Suppressor macrophage treated with lipopolysaccharide for 4 hours (primary cell): ENCODE measurements around the gene MARS2.
"Not testable (repeated sequence)": the region's sequence is repeated elsewhere in the genome, so short reads cannot be mapped to it uniquely, and the experiment has no call there.

Experiments
- DNase-seq: peaks from one replicate; pipeline ENCODE4 v3.0.0-alpha.2; 2020

Gene MARS2

DNA sequence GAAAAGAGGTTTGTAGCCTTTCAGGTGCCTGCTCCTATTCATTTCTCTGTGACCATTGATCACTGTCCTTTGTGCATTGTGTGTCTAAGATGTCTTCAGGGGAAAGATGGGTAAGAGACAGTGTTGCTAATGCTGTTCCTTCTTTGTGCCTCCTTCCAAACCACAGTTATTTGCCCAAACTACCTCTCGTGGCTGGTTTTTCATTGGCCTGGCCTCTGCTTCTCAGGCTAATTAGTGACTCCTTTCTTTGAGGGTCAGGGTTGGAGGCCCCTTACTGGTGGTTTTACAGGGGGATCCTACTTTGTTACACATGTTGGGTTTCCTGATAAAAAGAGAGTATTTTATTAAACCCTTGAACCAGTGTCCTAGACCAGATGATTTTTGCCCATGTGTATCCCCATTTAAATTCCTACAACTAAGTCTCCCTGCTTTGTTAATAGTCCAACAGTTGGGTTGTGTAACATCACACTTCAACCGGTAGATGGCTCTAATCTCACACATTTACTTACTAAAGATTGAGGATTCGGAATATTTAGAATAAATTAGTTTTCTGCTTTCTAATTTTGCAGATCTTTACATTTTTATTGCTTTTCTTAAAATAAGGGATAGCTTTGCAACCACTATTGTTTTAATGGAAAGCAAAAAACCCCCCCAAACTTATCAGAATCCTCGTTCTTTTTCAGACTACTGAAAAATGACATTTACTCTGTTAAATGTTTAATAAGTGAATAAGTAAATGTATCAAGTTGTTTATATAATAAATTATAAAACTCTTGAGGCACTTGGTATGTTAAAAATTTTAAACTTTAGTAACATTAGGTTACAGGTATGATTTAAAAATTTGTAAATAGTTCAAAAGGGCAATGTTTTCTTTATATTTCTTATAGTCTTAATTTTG, 2.4 kb downstream of the MARS2 start:
- peak; percentile 66 for DNase-seq

DNA sequence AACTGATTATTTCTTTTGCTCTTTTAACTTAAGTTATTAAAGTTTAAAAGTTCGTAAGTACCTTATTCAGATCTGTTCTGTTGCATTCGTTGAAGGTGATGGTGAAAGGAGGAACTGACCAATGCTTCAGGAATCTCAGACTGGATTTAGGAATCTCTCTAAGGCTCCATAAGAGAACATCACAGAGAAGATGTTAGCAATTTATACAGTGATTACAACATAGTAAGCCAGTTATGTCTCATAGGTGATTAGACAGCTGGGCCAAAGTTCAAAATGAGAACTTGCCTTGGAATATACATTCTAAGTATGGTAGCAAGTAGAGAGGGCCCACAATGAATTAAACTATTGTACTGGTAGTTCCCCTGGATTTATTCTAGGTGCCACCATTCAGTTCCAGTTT, 3.2 kb downstream of the MARS2 start:
- no peak for DNase-seq

DNA sequence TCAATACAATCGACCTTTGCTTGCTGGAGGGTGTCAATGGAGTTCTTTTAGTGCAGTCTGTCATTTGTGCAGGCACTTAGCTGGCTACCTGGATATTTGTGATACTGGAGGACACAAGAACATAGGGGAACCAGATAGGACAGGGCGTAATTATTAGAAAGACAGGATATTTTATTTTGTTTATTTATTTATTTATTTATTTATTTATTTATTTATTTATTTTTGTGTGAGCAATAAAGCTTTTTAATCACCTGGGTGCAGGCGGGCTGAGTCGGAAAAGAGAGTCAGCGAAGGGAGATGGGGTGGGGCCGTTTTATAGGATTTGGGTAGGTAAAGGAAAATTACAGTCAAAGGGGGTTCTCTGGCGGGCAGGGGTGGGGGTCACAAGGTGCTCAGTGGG, 4.0 kb downstream of the MARS2 start:
- not testable (repeated sequence) for DNase-seq

DNA sequence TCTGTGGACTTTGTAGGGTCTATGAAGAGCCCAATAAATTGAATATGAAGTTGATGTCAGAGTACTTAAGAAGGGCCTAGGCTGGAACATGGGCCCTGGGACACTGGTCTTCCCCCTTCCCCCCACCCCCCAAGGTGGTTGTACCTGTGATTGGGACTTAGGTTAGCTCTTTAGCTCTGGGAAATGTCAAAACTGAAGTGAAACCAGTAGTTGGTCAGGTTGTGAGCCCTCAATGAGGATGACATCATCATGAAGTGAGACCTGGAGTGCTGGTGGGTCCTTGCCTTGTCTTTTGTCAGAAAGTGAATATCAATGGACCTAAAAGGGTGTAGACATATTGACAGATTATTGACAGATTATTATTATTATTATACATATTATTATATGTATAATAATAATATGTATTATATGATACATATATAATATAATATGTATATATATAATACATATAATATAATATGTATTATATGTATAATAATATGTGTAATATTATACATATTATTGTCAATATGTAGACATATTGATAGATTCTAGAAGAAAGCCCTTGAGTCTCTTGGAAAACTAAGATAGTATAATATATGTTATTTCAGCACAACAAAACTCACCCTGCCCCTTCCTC, 5.4 kb downstream of the MARS2 start:
- no peak for DNase-seq

DNA sequence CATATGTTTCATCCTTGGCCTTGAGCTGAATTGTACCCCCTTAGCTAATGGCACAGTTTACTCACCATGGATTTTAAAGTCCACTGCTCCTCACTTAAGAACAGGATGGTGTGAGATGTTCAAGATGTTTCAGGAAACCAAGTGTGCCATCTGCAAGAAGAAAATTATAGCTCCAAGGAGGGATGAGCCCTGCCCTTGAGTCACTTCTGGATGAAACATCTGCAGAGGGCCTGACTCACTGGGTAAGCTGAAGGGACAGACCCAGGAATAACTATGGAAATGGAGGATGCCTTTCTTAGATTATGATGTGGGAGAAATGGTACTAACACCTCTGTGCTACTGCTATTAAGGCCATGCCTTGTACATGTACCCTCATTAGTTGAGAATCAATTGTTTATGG, 6.4 kb downstream of the MARS2 start:
- no peak for DNase-seq

DNA sequence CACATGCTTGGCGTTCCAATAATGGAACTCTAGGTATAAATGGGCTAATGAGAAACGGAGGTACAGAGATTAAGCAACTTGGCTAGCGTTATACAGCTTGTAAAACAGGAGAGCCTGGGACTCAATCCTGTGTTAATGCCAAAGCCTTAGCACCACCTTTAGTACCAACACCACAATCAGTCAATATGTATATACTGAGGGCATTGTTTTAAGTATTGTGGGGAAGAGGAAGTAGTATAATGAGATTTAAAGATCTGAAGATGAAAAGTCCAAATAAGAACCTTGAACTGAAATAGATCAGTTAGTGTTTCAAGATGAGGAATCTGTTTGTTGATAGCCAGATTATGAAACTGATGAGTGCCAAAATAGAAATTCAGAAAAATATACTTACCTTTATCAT, 8.1 kb downstream of the MARS2 start:
- no peak for DNase-seq

DNA sequence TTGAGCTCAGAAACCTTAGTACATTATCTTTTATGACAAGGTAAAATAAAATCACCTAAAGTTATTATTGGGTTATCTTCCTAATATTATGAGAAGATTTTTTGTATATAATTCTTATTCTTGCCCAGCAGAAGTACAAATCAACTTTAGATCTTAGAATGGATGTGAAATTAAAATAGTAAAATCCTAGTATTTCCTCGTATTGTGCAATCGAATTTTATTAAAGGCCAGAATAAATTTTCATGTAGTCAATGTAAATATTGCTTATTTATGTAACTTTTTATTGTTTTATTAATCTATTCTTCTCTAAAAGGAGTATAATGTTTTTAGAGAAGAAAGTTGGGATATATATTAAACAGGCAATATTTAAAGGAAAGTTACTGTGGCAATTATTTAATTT, 12.7 kb downstream of the MARS2 start:
- DNase-seq, result no peak

DNA sequence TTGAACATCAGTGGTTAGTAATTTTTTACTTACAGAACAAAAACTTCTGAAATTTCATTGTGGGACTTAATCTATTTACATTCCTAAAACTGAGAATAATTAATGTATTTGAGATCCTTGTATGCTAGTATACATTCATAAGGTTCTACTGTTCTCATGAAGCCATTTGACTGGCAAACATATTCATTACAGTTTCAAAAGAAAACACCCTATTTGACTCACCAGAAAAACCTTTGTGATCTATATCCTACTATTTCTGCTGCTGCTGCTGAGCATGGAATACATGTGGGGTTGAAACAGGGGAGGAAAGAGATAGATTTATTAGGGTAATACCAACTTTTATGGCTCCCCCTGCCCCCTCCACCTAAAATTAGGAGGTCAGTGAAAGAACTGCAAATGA, 21.8 kb downstream of the MARS2 start:
- no peak for DNase-seq

DNA sequence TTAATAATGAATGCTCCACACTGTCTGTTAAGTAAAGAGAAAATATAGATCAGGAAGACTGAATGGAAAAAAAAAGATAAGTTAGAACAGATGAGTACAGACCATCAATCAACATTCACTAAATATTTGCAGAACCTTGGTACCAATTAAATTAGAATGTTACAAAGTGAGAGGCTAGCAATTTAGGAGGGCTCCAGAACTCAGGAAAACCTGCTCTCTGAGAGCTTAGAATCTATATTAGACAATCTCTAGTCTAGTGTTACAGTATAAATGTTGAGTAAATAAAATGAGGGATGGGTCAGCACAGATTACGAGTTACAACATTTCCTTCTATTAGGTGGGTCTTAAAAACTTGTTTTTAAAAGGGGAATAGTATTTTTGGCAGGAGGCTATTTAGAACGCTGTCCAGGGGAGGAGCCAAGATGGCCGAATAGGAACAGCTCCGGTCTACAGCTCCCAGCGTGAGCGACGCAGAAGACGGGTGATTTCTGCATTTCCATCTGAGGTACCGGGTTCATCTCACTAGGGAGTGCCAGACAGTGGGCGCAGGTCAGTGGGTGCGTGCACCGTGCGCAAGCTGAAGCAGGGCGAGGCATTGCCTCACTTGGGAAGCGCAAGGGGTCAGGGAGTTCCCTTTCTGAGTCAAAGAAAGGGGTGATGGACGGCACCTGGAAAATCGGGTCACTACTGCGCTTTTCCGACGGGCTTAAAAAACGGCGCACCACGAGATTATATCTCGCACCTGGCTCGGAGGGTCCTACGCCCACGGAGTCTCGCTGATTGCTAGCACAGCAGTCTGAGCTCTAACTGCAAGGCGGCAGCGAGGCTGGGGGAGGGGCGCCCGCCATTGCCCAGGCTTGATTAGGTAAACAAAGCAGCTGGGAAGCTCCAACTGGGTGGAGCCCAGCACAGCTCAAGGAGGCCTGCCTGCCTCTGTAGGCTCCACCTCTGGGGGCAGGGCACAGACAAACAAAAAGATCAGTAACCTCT, 23.7 kb downstream of the MARS2 start:
- DNase-seq, result not testable (repeated sequence)

DNA sequence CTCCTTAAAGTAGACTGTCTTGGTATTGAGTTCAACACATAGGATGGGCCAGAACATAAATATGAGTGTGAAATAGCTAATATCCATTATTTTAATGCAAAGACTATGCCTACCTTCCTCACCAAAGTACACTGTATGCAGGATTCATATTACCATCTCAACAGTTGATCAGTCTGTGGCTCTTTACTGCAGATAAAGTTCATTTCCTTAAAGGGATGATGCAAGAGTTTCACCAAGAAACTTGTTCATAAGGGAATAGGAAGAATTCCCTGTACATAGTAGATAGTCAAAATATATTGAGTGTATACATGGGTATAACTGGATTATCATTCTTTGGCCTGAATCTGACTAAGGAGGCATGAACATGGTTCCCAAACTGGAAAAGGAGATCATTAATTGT, 35.0 kb downstream of the MARS2 start:
- no peak for DNase-seq
